GM21717 (cell line): ENCODE data around the gene C1QTNF2.
"Not testable (repeated sequence)": the region's sequence is repeated elsewhere in the genome, so short reads cannot be mapped to it uniquely, and the experiment has no call there.

Experiments used
- ATAC-seq: cut with Tn5 transposase; IDR thresholded peaks from one replicate; pipeline ENCODE4 v1.9.1; 2021; ENCODE audit warnings: mild to moderate bottlenecking, moderate library complexity; ENCODE audit not compliant: unreplicated experiment

Gene C1QTNF2

GRCh38 chr5:160342413-160342941 lies 27.9 kb downstream of the C1QTNF2 start:
- ATAC-seq: no peak

GRCh38 chr5:160341309-160341870 lies 29.0 kb downstream of the C1QTNF2 start:
- no peak for ATAC-seq

- not testable (repeated sequence) for ATAC-seq
Measured at GRCh38 chr5:160340513-160340912, 29.9 kb downstream of the C1QTNF2 start.

- no peak for ATAC-seq
Measured at GRCh38 chr5:160339406-160340130, 30.9 kb downstream of the C1QTNF2 start.

- ATAC-seq: not testable (repeated sequence)
Measured at GRCh38 chr5:160334716-160335115, 35.7 kb downstream of the C1QTNF2 start.

- ATAC-seq: no peak
Measured at GRCh38 chr5:160333721-160334120, 36.7 kb downstream of the C1QTNF2 start.

GRCh38 chr5:160330212-160330611 lies 40.2 kb downstream of the C1QTNF2 start:
- no peak for ATAC-seq

GRCh38 chr5:160327818-160328217 lies 42.6 kb downstream of the C1QTNF2 start:
- no peak for ATAC-seq

- no peak for ATAC-seq
Measured at GRCh38 chr5:160326981-160327380, 43.4 kb downstream of the C1QTNF2 start.

- ATAC-seq: no peak
Measured at GRCh38 chr5:160325716-160326115, 44.7 kb downstream of the C1QTNF2 start.

GRCh38 chr5:160324886-160325285 lies 45.5 kb downstream of the C1QTNF2 start:
- ATAC-seq: no peak

GRCh38 chr5:160318409-160318808 lies 52.0 kb downstream of the C1QTNF2 start:
- ATAC-seq: no peak

- no peak for ATAC-seq
Measured at GRCh38 chr5:160317434-160317833, 53.0 kb downstream of the C1QTNF2 start.

GRCh38 chr5:160315968-160316367 lies 54.5 kb downstream of the C1QTNF2 start:
- no peak for ATAC-seq

- no peak for ATAC-seq
Measured at GRCh38 chr5:160312960-160313727, 57.3 kb downstream of the C1QTNF2 start.

- ATAC-seq: no peak
Measured at GRCh38 chr5:160312134-160312959, 58.1 kb downstream of the C1QTNF2 start, which contains the start of gene CCNJL. Gene CCNJL, minus strand, starts transcription at chr5:160312564. Its CDS starts 641 bp downstream, at chr5:160311923.

- no peak for ATAC-seq
Measured at GRCh38 chr5:160311491-160312133, 58.8 kb downstream of the C1QTNF2 start.

- ATAC-seq: no peak
Measured at GRCh38 chr5:160310552-160311295, 59.7 kb downstream of the C1QTNF2 start.

- ATAC-seq: no peak
Measured at GRCh38 chr5:160310140-160310539, 60.3 kb downstream of the C1QTNF2 start.
